GM12872 (cell line): ENCODE results near the gene LRRC7.

ENCODE experiments used
- TF ChIP-seq, protein P1 (sequence below): IDR thresholded peaks from 3 replicates; pipeline ENCODE4 v1.5.1; 2011; ENCODE audit warnings: low read depth, mild to moderate bottlenecking, low read length, moderate library complexity; ENCODE audit not compliant: insufficient read depth

LRRC7 gene

DNA sequence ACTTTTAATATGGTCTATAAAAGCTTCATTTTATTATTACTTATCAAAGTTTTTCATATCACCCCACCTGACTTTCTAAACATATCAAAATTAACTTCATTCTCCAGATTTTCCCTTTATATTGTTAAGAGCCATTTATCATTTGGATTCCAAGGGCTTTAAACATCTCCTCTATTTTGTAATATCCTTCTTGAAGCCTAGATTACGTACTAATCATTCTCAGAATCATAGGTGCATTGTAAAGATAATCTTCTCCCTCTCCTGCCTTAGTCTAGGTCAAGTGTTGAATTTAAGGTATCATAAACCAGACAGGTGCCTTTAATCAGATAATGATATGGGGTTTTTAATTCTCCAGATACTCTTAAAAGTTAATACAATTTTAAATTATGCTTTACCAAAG is 509.3 kb downstream of the LRRC7 start:
- TF ChIP-seq, protein P1, sequence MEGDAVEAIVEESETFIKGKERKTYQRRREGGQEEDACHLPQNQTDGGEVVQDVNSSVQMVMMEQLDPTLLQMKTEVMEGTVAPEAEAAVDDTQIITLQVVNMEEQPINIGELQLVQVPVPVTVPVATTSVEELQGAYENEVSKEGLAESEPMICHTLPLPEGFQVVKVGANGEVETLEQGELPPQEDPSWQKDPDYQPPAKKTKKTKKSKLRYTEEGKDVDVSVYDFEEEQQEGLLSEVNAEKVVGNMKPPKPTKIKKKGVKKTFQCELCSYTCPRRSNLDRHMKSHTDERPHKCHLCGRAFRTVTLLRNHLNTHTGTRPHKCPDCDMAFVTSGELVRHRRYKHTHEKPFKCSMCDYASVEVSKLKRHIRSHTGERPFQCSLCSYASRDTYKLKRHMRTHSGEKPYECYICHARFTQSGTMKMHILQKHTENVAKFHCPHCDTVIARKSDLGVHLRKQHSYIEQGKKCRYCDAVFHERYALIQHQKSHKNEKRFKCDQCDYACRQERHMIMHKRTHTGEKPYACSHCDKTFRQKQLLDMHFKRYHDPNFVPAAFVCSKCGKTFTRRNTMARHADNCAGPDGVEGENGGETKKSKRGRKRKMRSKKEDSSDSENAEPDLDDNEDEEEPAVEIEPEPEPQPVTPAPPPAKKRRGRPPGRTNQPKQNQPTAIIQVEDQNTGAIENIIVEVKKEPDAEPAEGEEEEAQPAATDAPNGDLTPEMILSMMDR, result no peak

DNA sequence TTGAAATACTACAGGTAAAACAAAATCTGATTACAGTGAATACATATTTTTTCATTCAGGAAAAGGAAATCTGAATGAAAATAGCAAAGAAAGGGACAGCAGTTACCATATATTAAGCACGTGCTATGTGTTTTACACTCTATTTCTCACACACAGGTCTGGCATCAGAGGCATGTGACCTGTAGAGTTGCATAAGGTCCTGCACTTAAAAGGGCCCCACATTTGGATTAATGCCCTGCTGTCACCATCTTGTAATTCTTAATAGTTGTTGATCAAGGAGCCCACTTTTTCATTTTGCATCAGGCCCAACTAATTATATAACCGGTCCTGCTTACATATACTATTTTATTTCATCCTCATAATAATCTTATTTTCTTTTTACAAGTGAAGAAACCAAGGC is 511.8 kb downstream of the LRRC7 start:
- TF ChIP-seq, protein P1, result no peak

DNA sequence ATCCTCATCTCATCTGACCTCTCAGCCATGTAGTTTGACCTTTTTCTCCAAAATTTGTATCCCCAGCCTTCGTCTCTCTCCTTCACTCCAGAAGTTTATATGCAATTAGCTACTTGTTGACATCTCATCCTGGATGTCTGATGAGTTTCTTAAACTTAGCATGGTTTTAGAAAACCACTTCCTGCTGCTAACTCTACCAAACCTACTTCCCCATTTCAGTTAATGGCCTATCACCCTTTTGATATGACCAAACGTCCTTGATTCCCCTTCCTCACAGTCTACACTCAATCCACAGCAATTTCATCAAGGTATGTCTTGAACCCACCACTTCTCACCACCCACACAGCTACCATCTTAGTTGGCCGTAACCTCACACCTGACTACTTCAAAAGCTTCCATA is 515.8 kb downstream of the LRRC7 start:
- TF ChIP-seq, protein P1, result no peak

DNA sequence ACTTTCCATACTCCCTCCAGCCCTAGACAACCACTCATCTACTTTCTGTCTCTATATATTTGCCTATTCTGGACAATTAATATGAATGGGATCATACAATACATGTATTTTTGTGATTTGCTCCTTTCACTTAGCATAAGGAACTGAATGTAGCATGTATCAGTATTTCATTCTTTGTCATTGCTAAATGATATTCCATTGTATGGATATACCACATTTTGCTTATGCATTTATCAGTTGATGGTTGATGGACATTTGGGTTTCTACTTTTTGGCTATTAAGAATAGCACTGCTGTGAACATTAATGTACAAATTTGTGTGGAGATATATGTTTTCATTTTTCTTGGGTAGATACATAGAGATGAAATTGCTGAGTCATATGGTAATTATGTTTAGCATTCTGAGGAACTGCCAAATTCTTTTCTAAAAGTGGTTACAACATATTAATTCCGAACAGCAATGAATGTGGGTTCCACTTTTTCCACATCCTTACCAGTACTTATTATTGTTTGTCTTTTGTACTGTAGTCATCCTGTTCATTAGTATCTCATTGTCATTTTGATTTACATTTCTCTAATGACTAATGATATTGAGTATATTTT is 516.7 kb downstream of the LRRC7 start:
- TF ChIP-seq, protein P1, result no peak

DNA sequence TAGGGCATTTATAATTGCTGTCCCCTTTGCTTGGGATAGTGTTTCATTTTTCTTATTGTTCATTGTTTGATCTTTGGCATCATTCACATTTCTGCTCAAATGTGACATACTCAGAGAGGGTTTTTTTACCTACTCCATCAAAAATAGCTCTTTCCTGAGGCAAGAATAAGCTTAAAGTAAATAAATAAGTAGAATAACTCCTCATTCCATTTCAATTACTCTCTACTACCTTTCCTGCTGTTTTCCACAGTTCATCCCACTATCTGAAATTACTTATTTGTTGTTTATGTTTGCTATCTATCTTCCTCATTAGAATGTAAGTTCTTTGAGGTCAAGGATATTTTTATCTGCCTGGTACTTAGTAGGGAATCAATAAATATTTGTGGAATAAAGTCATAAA is 517.8 kb downstream of the LRRC7 start:
- TF ChIP-seq, protein P1, result no peak

DNA sequence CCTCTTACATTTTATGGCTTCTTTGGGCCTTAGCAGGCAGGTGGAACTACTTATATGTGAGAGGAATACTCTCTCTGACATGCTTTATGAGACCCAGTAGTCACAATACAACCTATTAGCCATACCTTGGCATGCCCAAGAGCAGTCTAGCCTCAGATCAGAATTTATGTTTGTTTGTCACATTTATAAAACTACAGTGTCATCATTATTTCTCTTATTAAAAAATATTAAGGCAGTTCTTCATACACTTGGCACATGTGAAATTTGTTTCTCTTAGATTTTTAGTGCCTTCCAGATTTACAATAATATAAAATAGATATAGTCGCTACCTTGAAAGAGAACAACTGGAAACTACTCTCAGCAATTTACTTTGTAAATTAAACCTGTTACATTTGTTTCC is 519.2 kb downstream of the LRRC7 start:
- TF ChIP-seq, protein P1, result no peak

DNA sequence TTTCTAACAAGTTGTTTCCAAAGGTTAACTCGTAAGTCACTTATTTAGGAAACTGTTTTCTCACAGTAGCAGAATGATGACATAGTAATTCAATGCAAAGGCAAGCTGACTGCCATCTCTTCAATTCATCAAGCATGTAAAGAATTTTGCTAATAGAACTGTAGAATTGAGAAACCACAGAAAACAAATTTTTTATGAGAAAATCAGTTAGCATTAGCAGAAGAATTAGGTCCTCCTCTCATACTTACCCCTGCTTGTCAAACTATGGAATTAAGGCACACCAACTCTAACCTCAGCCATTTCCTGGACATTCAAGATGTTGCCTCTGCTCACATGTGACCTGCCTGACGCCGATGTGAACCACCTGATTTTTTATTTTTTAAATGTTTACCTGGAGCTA is 522.4 kb downstream of the LRRC7 start:
- TF ChIP-seq, protein P1, result no peak
